SK-N-SH (cell line): ENCODE results near the gene ZNF324B. TPM values are rescaled to one million over a fixed set of nuclear protein-coding genes. Genes with fewer than 3 reads are reported as not detected.

ENCODE experiments used
- CTCF ChIA-PET: fragments of 300-600, 350-600 bp; formaldehyde crosslinking; extraction: SDS; loops from one replicate; lab custom pipeline; 2021; lab: Yijun Ruan, JAX
- POLR2A ChIA-PET: fragments of 350-600 bp; sonication (Branson Sonifier 250); formaldehyde crosslinking; extraction: SDS; loops from one replicate; lab custom pipeline; 2020; ENCODE audit warnings: antibody characterized with exemption, inconsistent platforms; lab: Yijun Ruan, JAX
- DNase-seq: peaks from one replicate; pipeline ENCODE4 v3.0.0; 2012
- H2AFZ ChIP-seq: fragments of 200-600 bp; sonication (generic); 2 replicates; pipeline ENCODE4 v1.8.1; 2016; ENCODE audit warnings: antibody characterized with exemption, mild to moderate bottlenecking, low read depth
- H3F3A ChIP-seq: fragments of 200-600 bp; sonication (generic); replicated peaks from 2 replicates; pipeline ENCODE3; 2016; ENCODE audit warnings: antibody characterized with exemption, mild to moderate bottlenecking; ENCODE audit not compliant: insufficient read depth
- H3K27ac ChIP-seq, 2 experiments: fragments of 200-500 bp in 1 of 2; fragments of 200-600 bp in 1 of 2; sonication (Bioruptor generic) in 1 of 2; sonication (generic), shearing (Covaris generic) in 1 of 2; 2 replicates each; pipeline versions ENCODE4 v1.5.1 to v1.6.1; 2014 to 2016; ENCODE audit warnings: low read depth in 2 of 2, inconsistent platforms in 1 of 2, low read length in 1 of 2, mild to moderate bottlenecking in 1 of 2, mixed read lengths in 1 of 2
- H3K27me3 ChIP-seq: fragments of 200-600 bp; sonication (generic), shearing (Covaris generic); 2 replicates; pipeline ENCODE4 v1.6.1; 2016; ENCODE audit warnings: mixed run types; ENCODE audit not compliant: insufficient read depth
- H3K36me3 ChIP-seq, 2 experiments: fragments of 200-500 bp in 1 of 2; fragments of 200-600 bp in 1 of 2; sonication (Bioruptor generic) in 1 of 2; sonication (generic) in 1 of 2; replicated peaks in 1 of 2; 2 replicates each; pipeline versions ENCODE3 to v1.5.1; 2014 to 2016; ENCODE audit warnings: low read length in 1 of 2, mild to moderate bottlenecking in 1 of 2; ENCODE audit not compliant: insufficient read depth in 2 of 2, control insufficient read depth in 1 of 2
- H3K4me1 ChIP-seq, 2 experiments: fragments of 200-500 bp in 1 of 2; fragments of 200-600 bp in 1 of 2; sonication (Bioruptor generic) in 1 of 2; sonication (generic), shearing (Covaris generic) in 1 of 2; 2 replicates each; pipeline versions ENCODE4 v1.5.1 to v1.6.1; 2014 to 2016; ENCODE audit warnings: low read depth in 1 of 2, low read length in 1 of 2, mixed run types in 1 of 2; ENCODE audit not compliant: insufficient read depth in 2 of 2, control insufficient read depth in 1 of 2
- H3K4me2 ChIP-seq: fragments of 200-600 bp; sonication (generic), shearing (Covaris generic); 2 replicates; pipeline ENCODE4 v1.6.1; 2017; ENCODE audit warnings: mixed run types
- H3K4me3 ChIP-seq, 2 experiments: fragments of 200-500 bp in 1 of 2; fragments of 200-600 bp in 1 of 2; sonication (Bioruptor generic) in 1 of 2; sonication (generic), shearing (Covaris generic) in 1 of 2; 2 replicates each; pipeline versions ENCODE4 v1.5.1 to v1.8.1; 2014 to 2016; ENCODE audit warnings: low read depth in 2 of 2, inconsistent platforms in 1 of 2, low read length in 1 of 2, mild to moderate bottlenecking in 1 of 2, mixed read lengths in 1 of 2, moderate library complexity in 1 of 2
- H3K79me2 ChIP-seq: fragments of 200-600 bp; sonication (generic); 2 replicates; pipeline ENCODE4 v1.8.1; 2017; ENCODE audit warnings: mild to moderate bottlenecking; ENCODE audit not compliant: insufficient read depth
- H3K9ac ChIP-seq: fragments of 200-600 bp; sonication (generic); 2 replicates; pipeline ENCODE4 v1.6.1; 2017; ENCODE audit warnings: mixed run types
- H3K9me2 ChIP-seq: fragments of 200-600 bp; sonication (generic); 2 replicates; pipeline ENCODE4 v1.6.1; 2017; ENCODE audit warnings: mixed run types
- H3K9me3 ChIP-seq: fragments of 200-600 bp; sonication (generic); 2 replicates; pipeline ENCODE4 v1.6.1; 2017; ENCODE audit warnings: mixed run types, mild to moderate bottlenecking, moderate library complexity
- H4K20me1 ChIP-seq: fragments of 200-600 bp; sonication (generic); 2 replicates; pipeline ENCODE4 v1.6.1; 2017; ENCODE audit warnings: mild to moderate bottlenecking, mixed run types; ENCODE audit not compliant: insufficient read depth
- ELF1 ChIP-seq: IDR thresholded peaks from 2 replicates; pipeline ENCODE4 v1.4.0; 2012
- GATA2 ChIP-seq: sonication (generic); formaldehyde crosslinking; IDR thresholded peaks from 2 replicates; pipeline ENCODE4 v1.5.0; 2020; ENCODE audit warnings: mild to moderate bottlenecking, missing genetic modification reagents
- IRF3 ChIP-seq: fragments of 150-350 bp; IDR thresholded peaks from 2 replicates; pipeline ENCODE4 v1.6.1; 2016; ENCODE audit warnings: mild to moderate bottlenecking, low read depth, low read length
- MAX ChIP-seq: IDR thresholded peaks from 2 replicates; pipeline ENCODE4 v1.4.0; 2012; ENCODE audit warnings: low read depth
- MEF2A ChIP-seq: IDR thresholded peaks from 2 replicates; pipeline ENCODE4 v1.4.0; 2012; ENCODE audit warnings: low read depth, borderline replicate concordance
- NRF1 ChIP-seq: IDR thresholded peaks from 2 replicates; pipeline ENCODE4 v1.6.1; 2012; ENCODE audit warnings: low read depth, mild to moderate bottlenecking, low read length
- RCOR1 ChIP-seq: fragments of 150-350 bp; IDR thresholded peaks from 2 replicates; pipeline ENCODE4 v1.6.1; 2017; ENCODE audit warnings: antibody characterized with exemption, low read length
- RFX5 ChIP-seq: IDR thresholded peaks from 2 replicates; pipeline ENCODE4 v1.6.1; 2012; ENCODE audit warnings: mild to moderate bottlenecking, improper control_type of control experiment, low read length
- SIN3A ChIP-seq: IDR thresholded peaks from 2 replicates; pipeline ENCODE4 v1.6.1; 2012; ENCODE audit warnings: low read depth, mild to moderate bottlenecking, low read length, moderate library complexity, borderline replicate concordance
- YY1 ChIP-seq: IDR thresholded peaks from 2 replicates; pipeline ENCODE4 v1.4.0; 2012; ENCODE audit warnings: low read depth, mild to moderate bottlenecking
- ZBTB33 ChIP-seq: IDR thresholded peaks from 2 replicates; pipeline ENCODE4 v1.4.0; 2012; ENCODE audit warnings: low read depth, borderline replicate concordance
- WGBS: methylation state at CpG from one replicate; pipeline ENCODE4 v1.1.6; 2017; ENCODE audit warnings: low lambda C conversion rate; 5-methylcytosine and 5-hydroxymethylcytosine counted together
- polyA plus RNA-seq, 3 experiments: library from polyadenylated mRNA; depleted of rRNA; stranded (reverse); fragments of >200 nt; gene quantifications; 2 replicates each; pipeline ENCODE4 v1.2.3, GENCODE V29; 2012

ZNF324B gene
- polyA plus RNA-seq, 1 of the 3 experiments (the other 2 are of a cell fraction), result 2.9 TPM

GRCh38 chr19:58460039-58460438, 8.6 kb downstream of the ZNF324B start (continued):
- no peak for TF ChIP-seq ZBTB33
- no peak for TF ChIP-seq YY1
- TF ChIP-seq IRF3, result no peak
- no peak for TF ChIP-seq MEF2A
- TF ChIP-seq NRF1, result no peak
- no peak for TF ChIP-seq ELF1
- TF ChIP-seq GATA2 (CRISPR knock-in tag), result no peak

- peaks cover 28% of the 10 kb centered on the region for H3K79me2 ChIP-seq
- peak overlapping the region; percentile 90 for H2AFZ ChIP-seq
- H3K36me3 ChIP-seq, result peaks cover 0 to 15% of the 10 kb centered on the region in 2 experiments
- no peak for DNase-seq
- peaks cover 3% of the 10 kb centered on the region for H3F3A ChIP-seq
- H3K9me3 ChIP-seq, result no peaks in the 10 kb centered on the region
- no peaks in the 10 kb centered on the region for H3K9me2 ChIP-seq
- H3K27ac ChIP-seq, result no peak overlapping the region
- WGBS, result 35% methylated on average over 17 of the region's 20 CpGs
- ChIA-PET POLR2A (interaction anchor here (0.9 to 2.0 kb wide), 2 partner anchors 9 to 15 kb away, joined by 3 to 6 read pairs; partner anchors contain the start of gene ZNF324B), CTCF (interaction anchor here (1.2 kb wide), 1 partner anchor 53 kb away, joined by 3 read pairs; the partner anchor contains the start of gene ZBTB45)
- no peak for TF ChIP-seq RCOR1
- no peak for TF ChIP-seq SIN3A
- no peak for TF ChIP-seq MAX
- TF ChIP-seq RFX5, result no peak
- no peaks in the 10 kb centered on the region for H3K27me3 ChIP-seq
- H4K20me1 ChIP-seq, result peaks cover 13% of the 10 kb centered on the region; the same call in 1 of the 2 replicates
- peak overlapping the region; percentile 73 for H3K4me2 ChIP-seq
- H3K4me1 ChIP-seq, result peaks cover 0 to 12% of the 10 kb centered on the region in 2 experiments; a peak in 1 of 4 replicates
- peak overlapping the region; percentile 82 to 86 for H3K4me3 ChIP-seq
- peak overlapping the region; percentile 14; the same call in 1 of the 2 replicates for H3K9ac ChIP-seq
Measured at GRCh38 chr19:58466089-58466759, 14.8 kb downstream of the ZNF324B start.
